ENCODE measurements around the gene WDFY2. TPM values are rescaled to one million over a fixed set of nuclear protein-coding genes. Genes with fewer than 3 reads are reported as not detected.

Gene WDFY2
- total and polyA plus RNA-seq, 2 experiments from 2014 or later, result 11.4 to 24.0 TPM

DNA sequence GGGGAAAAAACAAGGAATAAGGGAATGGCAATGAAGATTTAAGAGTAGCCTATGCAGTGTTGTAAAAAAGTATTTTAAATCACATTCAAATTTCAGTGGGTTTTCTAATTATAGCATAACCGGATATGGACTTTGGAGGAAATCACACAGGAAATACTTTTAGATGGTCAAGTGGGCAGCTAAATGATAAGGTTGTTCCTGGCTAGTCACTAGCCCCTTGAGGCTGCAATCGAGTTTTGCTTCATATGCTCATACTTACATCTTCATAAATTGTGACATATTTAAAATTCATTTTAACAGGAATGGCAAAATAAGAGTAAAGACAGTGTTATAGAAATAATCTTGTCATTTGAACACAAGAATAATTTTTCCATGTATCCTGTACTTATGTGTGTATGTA is 88.9 kb downstream of the WDFY2 start (continued):
- no peak for TF ChIP-seq ZNF114 (CRISPR knock-in tag; IDR thresholded peaks at IDR 0.05)
- TF ChIP-seq EZH2 (IDR thresholded peaks at IDR 0.05; ENCODE audit: low read depth, unreplicated experiment), result no peak
- TF ChIP-seq POLR2AphosphoS5 (IDR thresholded peaks at IDR 0.05; ENCODE audit: low read depth), result no peak
- no peak for TF ChIP-seq JUNB (IDR thresholded peaks at IDR 0.05; ENCODE audit: unreplicated experiment)
- TF ChIP-seq STAT1 (IDR thresholded peaks at IDR 0.05; ENCODE audit: unreplicated experiment), result no peak
- TF ChIP-seq, protein P1, sequence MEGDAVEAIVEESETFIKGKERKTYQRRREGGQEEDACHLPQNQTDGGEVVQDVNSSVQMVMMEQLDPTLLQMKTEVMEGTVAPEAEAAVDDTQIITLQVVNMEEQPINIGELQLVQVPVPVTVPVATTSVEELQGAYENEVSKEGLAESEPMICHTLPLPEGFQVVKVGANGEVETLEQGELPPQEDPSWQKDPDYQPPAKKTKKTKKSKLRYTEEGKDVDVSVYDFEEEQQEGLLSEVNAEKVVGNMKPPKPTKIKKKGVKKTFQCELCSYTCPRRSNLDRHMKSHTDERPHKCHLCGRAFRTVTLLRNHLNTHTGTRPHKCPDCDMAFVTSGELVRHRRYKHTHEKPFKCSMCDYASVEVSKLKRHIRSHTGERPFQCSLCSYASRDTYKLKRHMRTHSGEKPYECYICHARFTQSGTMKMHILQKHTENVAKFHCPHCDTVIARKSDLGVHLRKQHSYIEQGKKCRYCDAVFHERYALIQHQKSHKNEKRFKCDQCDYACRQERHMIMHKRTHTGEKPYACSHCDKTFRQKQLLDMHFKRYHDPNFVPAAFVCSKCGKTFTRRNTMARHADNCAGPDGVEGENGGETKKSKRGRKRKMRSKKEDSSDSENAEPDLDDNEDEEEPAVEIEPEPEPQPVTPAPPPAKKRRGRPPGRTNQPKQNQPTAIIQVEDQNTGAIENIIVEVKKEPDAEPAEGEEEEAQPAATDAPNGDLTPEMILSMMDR (conservative IDR thresholded peaks at IDR 0.05; ENCODE audit: low read depth in 2 of 2), result no peak
- TF ChIP-seq, protein P2, sequence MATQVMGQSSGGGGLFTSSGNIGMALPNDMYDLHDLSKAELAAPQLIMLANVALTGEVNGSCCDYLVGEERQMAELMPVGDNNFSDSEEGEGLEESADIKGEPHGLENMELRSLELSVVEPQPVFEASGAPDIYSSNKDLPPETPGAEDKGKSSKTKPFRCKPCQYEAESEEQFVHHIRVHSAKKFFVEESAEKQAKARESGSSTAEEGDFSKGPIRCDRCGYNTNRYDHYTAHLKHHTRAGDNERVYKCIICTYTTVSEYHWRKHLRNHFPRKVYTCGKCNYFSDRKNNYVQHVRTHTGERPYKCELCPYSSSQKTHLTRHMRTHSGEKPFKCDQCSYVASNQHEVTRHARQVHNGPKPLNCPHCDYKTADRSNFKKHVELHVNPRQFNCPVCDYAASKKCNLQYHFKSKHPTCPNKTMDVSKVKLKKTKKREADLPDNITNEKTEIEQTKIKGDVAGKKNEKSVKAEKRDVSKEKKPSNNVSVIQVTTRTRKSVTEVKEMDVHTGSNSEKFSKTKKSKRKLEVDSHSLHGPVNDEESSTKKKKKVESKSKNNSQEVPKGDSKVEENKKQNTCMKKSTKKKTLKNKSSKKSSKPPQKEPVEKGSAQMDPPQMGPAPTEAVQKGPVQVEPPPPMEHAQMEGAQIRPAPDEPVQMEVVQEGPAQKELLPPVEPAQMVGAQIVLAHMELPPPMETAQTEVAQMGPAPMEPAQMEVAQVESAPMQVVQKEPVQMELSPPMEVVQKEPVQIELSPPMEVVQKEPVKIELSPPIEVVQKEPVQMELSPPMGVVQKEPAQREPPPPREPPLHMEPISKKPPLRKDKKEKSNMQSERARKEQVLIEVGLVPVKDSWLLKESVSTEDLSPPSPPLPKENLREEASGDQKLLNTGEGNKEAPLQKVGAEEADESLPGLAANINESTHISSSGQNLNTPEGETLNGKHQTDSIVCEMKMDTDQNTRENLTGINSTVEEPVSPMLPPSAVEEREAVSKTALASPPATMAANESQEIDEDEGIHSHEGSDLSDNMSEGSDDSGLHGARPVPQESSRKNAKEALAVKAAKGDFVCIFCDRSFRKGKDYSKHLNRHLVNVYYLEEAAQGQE (IDR thresholded peaks at IDR 0.05; ENCODE audit: unreplicated experiment), result no peak
- TF ChIP-seq EZH2phosphoT487 (IDR thresholded peaks at IDR 0.05; ENCODE audit: unreplicated experiment), result no peak
- TF ChIP-seq NANOG (IDR thresholded peaks at IDR 0.05; ENCODE audit: borderline replicate concordance), result no peak
- no peak for TF ChIP-seq ZNF331 (CRISPR knock-in tag; IDR thresholded peaks at IDR 0.05; ENCODE audit: low read depth)

DNA sequence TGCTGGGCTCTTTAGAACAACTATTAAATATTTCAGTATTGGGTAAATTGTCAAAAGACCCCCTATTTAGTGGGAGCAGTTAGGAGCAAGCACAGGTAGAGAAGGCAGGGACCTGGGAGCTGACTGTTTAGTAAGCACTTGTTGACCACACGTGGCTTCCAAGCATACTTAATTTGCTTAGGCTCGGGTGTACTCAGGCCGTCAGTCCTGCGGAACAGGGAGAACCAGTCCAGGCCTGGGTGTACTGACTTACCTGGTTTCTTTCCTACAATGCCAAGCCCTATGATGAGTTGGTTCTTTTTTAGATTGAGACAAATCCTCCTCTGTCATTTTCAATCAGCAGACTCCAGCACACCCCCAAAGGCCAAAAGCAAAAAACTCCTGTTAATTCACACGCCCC is 90.0 kb downstream of the WDFY2 start:
- H3K9me2 ChIP-seq (ENCODE audit: insufficient read depth), result no peaks in the 10 kb centered on the region
- no peak overlapping the region for H3K27ac ChIP-seq (ENCODE audit: low read depth)
- H3K4me3 Mint-ChIP-seq, result peak overlapping the region; percentile 37; the same call in 2 of the 3 replicates
- H3K36me3 ChIP-seq (ENCODE audit: insufficient read depth), result no peaks in the 10 kb centered on the region
- H3K36me3 Mint-ChIP-seq (ENCODE audit: low read depth), result peaks cover 5% of the 10 kb centered on the region
- H2AFZ ChIP-seq, result no peak overlapping the region
- no peaks in the 10 kb centered on the region for H3F3A ChIP-seq (replicated peaks; ENCODE audit: low read depth)
- ATAC-seq (peak; percentile 96), DNase-seq (ENCODE audit: low spot score) (peak; percentile 65)
- no peak for TF ChIP-seq EZH2 (IDR thresholded peaks at IDR 0.05; ENCODE audit: low read depth, unreplicated experiment)
- TF ChIP-seq, protein P3, sequence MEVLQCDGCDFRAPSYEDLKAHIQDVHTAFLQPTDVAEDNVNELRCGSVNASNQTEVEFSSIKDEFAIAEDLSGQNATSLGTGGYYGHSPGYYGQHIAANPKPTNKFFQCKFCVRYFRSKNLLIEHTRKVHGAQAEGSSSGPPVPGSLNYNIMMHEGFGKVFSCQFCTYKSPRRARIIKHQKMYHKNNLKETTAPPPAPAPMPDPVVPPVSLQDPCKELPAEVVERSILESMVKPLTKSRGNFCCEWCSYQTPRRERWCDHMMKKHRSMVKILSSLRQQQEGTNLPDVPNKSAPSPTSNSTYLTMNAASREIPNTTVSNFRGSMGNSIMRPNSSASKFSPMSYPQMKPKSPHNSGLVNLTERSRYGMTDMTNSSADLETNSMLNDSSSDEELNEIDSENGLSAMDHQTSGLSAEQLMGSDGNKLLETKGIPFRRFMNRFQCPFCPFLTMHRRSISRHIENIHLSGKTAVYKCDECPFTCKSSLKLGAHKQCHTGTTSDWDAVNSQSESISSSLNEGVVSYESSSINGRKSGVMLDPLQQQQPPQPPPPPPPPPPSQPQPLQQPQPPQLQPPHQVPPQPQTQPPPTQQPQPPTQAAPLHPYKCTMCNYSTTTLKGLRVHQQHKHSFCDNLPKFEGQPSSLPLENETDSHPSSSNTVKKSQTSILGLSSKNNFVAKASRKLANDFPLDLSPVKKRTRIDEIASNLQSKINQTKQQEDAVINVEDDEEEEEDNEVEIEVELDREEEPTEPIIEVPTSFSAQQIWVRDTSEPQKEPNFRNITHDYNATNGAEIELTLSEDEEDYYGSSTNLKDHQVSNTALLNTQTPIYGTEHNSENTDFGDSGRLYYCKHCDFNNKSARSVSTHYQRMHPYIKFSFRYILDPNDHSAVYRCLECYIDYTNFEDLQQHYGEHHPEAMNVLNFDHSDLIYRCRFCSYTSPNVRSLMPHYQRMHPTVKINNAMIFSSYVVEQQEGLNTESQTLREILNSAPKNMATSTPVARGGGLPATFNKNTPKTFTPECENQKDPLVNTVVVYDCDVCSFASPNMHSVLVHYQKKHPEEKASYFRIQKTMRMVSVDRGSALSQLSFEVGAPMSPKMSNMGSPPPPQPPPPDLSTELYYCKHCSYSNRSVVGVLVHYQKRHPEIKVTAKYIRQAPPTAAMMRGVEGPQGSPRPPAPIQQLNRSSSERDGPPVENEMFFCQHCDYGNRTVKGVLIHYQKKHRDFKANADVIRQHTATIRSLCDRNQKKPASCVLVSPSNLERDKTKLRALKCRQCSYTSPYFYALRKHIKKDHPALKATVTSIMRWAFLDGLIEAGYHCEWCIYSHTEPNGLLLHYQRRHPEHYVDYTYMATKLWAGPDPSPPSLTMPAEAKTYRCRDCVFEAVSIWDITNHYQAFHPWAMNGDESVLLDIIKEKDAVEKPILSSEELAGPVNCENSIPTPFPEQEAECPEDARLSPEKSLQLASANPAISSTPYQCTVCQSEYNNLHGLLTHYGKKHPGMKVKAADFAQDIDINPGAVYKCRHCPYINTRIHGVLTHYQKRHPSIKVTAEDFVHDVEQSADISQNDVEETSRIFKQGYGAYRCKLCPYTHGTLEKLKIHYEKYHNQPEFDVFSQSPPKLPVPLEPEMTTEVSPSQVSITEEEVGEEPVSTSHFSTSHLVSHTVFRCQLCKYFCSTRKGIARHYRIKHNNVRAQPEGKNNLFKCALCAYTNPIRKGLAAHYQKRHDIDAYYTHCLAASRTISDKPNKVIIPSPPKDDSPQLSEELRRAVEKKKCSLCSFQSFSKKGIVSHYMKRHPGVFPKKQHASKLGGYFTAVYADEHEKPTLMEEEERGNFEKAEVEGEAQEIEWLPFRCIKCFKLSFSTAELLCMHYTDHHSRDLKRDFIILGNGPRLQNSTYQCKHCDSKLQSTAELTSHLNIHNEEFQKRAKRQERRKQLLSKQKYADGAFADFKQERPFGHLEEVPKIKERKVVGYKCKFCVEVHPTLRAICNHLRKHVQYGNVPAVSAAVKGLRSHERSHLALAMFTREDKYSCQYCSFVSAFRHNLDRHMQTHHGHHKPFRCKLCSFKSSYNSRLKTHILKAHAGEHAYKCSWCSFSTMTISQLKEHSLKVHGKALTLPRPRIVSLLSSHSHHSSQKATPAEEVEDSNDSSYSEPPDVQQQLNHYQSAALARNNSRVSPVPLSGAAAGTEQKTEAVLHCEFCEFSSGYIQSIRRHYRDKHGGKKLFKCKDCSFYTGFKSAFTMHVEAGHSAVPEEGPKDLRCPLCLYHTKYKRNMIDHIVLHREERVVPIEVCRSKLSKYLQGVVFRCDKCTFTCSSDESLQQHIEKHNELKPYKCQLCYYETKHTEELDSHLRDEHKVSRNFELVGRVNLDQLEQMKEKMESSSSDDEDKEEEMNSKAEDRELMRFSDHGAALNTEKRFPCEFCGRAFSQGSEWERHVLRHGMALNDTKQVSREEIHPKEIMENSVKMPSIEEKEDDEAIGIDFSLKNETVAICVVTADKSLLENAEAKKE (CRISPR knock-in tag; IDR thresholded peaks at IDR 0.05), result no peak
- TF ChIP-seq ZNF331 (CRISPR knock-in tag; IDR thresholded peaks at IDR 0.05; ENCODE audit: low read depth), result no peak
- H3K4me1 Mint-ChIP-seq, result peaks cover 42% of the 10 kb centered on the region
- peaks cover 3% of the 10 kb centered on the region; the same call in 2 of the 3 replicates for H3K9me3 Mint-ChIP-seq
- no peak overlapping the region for H3K4me3 ChIP-seq
- 0 out of 2 replicates have a peak overlapping the region, but pooled peaks have one; percentile 19 for H3K4me2 ChIP-seq
- H3K27me3 Mint-ChIP-seq (ENCODE audit: insufficient read depth, low read depth, poor library complexity), result no peaks in the 10 kb centered on the region
- H3K27me3 ChIP-seq (ENCODE audit: insufficient read depth), result no peaks in the 10 kb centered on the region
- H3K79me2 ChIP-seq (replicated peaks; ENCODE audit: insufficient read depth), result peaks cover 67% of the 10 kb centered on the region
- peak overlapping the region; percentile 89 for H3K27ac Mint-ChIP-seq
- peaks cover 11% of the 10 kb centered on the region for H4K20me1 ChIP-seq (replicated peaks; ENCODE audit: insufficient read depth)
- peaks cover 26% of the 10 kb centered on the region for H3K4me1 ChIP-seq (ENCODE audit: insufficient read depth)
